HG03139 (cell line): ENCODE results near the gene MRPL39.

Source experiments
- ATAC-seq: cut with Tn5 transposase; IDR thresholded peaks from one replicate; pipeline ENCODE4 v1.9.1; 2021; ENCODE audit not compliant: unreplicated experiment

Gene MRPL39

DNA sequence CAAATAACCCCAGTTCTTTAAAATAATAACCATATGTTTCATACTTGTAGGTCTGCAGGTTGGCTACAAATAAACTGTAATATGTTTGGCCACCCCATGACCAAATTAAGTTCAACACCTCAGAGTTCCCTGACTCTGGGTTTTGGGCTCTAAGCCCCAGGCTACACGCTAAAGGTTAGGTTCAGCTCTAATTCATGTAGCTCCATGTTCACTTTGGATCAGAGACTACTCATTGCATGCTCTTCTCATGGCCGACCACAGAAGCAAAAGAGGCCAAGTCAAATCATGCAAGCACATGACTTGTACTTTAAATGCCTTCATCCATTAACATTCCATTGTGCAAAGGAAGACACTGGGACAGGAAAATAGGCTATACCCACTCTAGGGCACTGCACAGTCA, 66.2 kb downstream of the MRPL39 start:
- ATAC-seq = no peak

DNA sequence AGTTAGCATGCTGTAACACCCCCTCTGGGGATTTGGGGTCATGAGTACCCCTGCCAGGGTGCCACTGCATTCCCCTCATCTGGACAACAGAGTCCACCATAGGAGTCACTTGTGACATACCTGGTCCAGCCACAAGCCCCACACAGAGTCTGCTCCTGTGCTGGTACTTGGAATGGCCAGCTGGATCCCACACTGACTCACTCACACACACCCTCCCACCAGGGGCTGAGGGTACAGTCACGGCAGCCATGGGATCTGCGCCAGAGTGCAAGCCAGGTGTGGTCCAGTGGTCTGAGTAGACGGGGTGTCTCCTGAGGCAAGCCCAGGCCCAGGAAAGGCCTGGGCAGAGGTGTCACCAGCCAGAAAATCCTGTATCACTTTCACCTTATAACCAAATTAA, 67.7 kb downstream of the MRPL39 start:
- ATAC-seq = no peak

DNA sequence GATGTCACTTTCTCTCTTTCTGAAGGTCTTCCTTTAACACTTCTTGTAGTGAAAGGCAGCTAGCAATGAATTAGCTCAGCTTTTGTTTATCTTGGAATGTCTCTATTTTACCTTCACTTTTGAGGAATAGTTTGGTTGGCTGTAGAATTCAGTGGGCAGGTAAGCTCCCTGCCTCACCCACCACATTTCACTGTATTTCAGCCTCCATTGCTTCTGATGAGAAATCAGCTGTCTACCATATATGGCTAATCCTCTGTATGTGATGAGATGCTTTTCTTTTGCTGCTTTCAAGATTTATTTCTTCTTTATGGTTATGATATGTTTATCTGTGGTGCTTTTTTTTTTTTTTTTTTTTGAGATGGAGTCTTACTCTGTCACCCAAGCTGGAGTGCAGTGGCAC, 70.1 kb downstream of the MRPL39 start:
- ATAC-seq = no peak

DNA sequence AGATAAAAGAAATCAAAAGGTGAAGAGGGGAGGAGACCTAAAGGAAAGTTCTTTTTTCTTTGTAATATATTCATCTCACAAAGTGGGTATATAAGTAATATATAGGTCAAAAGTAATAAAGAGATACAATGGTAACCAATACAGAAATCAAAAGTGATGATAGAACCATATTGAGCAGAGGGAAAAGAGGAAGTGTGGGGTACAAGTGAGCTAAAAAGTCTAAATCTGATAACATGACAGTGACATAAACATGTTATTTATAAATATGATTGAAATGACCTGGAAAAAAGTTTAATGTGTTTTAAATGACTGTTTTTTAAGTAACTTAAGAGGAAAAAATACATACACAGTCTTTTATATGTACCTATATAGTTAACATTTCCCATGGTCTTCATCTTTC, 70.5 kb downstream of the MRPL39 start:
- ATAC-seq = no peak

DNA sequence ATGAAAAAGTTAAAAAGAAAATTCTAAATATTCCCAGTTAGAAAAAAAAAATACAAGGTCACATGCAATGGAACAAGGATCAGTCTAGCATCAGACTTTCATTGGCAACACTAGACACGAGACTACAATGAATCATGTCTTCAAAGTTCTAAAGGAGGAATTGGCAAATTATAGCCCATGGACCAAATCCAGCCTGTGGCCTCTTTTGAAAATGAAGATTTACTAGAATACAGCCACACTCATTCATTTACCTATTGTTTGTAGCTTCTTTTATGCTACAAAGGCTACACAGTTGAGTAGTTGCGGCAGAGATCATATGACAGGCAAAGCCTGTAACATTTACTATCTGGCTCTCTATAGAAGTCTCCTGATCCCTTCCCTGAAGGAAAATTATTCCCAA, 71.4 kb downstream of the MRPL39 start:
- ATAC-seq = no peak
